PFSK-1 (cell line): ENCODE data around the gene CFAP70.

Experiments used
- FOXP2 ChIP-seq: optimal IDR thresholded peaks from 2 replicates; pipeline ENCODE3; 2011; ENCODE audit warnings: borderline replicate concordance, control low read depth, inconsistent platforms; ENCODE audit not compliant: insufficient read depth; ENCODE audit errors: extremely low read length, extremely low read depth
- POLR2AphosphoS5 ChIP-seq: IDR thresholded peaks from 2 replicates; pipeline ENCODE4 v1.6.1; 2012; ENCODE audit warnings: low read depth, mild to moderate bottlenecking, control low read depth, low read length, moderate library complexity
- SIN3A ChIP-seq: IDR thresholded peaks from 2 replicates; pipeline ENCODE4 v1.6.1; 2012; ENCODE audit warnings: mild to moderate bottlenecking, low read length, moderate library complexity, borderline replicate concordance; ENCODE audit not compliant: insufficient read depth
- TAF1 ChIP-seq: IDR thresholded peaks from 2 replicates; pipeline ENCODE4 v1.6.1; 2012; ENCODE audit warnings: low read length, control low read depth, borderline replicate concordance; ENCODE audit not compliant: insufficient read depth
- TF ChIP-seq, protein P1 (sequence below), 2 experiments: IDR thresholded peaks; 2 replicates each; pipeline versions ENCODE4 v1.6.1 to v1.8.0; 2011 to 2012; ENCODE audit warnings: low read depth in 2 of 2, low read length in 2 of 2, control low read depth in 1 of 2, inconsistent platforms in 1 of 2, mild to moderate bottlenecking in 1 of 2, moderate library complexity in 1 of 2; ENCODE audit not compliant: insufficient read depth in 1 of 2

The CFAP70 gene

DNA sequence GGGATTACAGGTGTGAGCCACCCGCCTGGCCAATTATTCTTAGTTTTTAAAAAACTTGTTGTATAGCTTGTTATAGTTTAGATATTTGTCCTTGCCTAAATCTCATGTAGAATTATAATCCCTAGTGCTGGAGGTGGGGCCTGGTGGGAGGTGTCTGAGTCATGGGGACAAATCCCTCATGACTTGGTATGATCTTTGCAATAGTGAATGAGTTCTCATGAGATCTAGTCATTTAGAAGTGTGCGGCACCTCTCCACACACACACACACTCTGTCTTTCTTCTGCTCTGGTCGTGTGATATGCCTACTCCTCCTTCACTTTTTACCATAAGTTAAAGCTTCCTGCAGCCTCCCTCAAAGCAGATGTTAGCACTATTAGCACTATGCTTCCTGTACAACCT lies 153.6 kb downstream of the CFAP70 start:
- no peak for TF ChIP-seq POLR2AphosphoS5
- no peak for TF ChIP-seq TAF1
- TF ChIP-seq, protein P1, sequence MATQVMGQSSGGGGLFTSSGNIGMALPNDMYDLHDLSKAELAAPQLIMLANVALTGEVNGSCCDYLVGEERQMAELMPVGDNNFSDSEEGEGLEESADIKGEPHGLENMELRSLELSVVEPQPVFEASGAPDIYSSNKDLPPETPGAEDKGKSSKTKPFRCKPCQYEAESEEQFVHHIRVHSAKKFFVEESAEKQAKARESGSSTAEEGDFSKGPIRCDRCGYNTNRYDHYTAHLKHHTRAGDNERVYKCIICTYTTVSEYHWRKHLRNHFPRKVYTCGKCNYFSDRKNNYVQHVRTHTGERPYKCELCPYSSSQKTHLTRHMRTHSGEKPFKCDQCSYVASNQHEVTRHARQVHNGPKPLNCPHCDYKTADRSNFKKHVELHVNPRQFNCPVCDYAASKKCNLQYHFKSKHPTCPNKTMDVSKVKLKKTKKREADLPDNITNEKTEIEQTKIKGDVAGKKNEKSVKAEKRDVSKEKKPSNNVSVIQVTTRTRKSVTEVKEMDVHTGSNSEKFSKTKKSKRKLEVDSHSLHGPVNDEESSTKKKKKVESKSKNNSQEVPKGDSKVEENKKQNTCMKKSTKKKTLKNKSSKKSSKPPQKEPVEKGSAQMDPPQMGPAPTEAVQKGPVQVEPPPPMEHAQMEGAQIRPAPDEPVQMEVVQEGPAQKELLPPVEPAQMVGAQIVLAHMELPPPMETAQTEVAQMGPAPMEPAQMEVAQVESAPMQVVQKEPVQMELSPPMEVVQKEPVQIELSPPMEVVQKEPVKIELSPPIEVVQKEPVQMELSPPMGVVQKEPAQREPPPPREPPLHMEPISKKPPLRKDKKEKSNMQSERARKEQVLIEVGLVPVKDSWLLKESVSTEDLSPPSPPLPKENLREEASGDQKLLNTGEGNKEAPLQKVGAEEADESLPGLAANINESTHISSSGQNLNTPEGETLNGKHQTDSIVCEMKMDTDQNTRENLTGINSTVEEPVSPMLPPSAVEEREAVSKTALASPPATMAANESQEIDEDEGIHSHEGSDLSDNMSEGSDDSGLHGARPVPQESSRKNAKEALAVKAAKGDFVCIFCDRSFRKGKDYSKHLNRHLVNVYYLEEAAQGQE (IDR thresholded peaks at IDR 0.05; ENCODE audit: insufficient read depth in 1 of 2, low read depth in 2 of 2, low read length in 2 of 2) = no peak
- TF ChIP-seq SIN3A = no peak
- TF ChIP-seq FOXP2 = no peak
